ENCODE results near the gene ZNF397.

The ZNF397 gene

GRCh38 chr18:35244671-35245070 lies 3.8 kb downstream of the ZNF397 start:
- H3K27me3 ChIP-seq (replicated peaks; ENCODE audit: control insufficient read depth, insufficient read depth, low read length, poor library complexity, severe bottlenecking): no peaks in the 10 kb centered on the region
- peaks cover 55% of the 10 kb centered on the region for H3K36me3 ChIP-seq (ENCODE audit: control insufficient read depth, insufficient read depth, low read length)
- H3K27ac ChIP-seq (ENCODE audit: insufficient read depth, low read length, poor library complexity, severe bottlenecking): no peak overlapping the region

GRCh38 chr18:35245719-35246317 lies 5.0 kb downstream of the ZNF397 start:
- H3K27ac ChIP-seq (ENCODE audit: insufficient read depth, low read length, poor library complexity, severe bottlenecking): no peak overlapping the region
- peaks cover 58% of the 10 kb centered on the region for H3K36me3 ChIP-seq (ENCODE audit: control insufficient read depth, insufficient read depth, low read length)
- no peaks in the 10 kb centered on the region for H3K4me1 ChIP-seq (ENCODE audit: control insufficient read depth, insufficient read depth, low read length, poor library complexity, severe bottlenecking)
- no peak overlapping the region for H3K4me3 ChIP-seq (ENCODE audit: insufficient read depth, low read depth, low read length, poor library complexity, severe bottlenecking)
- no peaks in the 10 kb centered on the region for H3K9me3 ChIP-seq (ENCODE audit: control insufficient read depth, low read length)
- DNase-seq: no peak
- no peaks in the 10 kb centered on the region for H3K27me3 ChIP-seq (replicated peaks; ENCODE audit: control insufficient read depth, insufficient read depth, low read length, poor library complexity, severe bottlenecking)

More at GRCh38 chr18:35244671-35245070, 3.8 kb downstream of the ZNF397 start:
- Histone ChIP-seq H3K4me3 (ENCODE audit: insufficient read depth, low read depth, low read length, poor library complexity, severe bottlenecking) (no peak overlapping the region), H3K4me1 (ENCODE audit: control insufficient read depth, insufficient read depth, low read length, poor library complexity, severe bottlenecking) (no peaks in the 10 kb centered on the region), H3K9me3 (ENCODE audit: control insufficient read depth, low read length) (no peaks in the 10 kb centered on the region)
- DNase-seq: no peak

GRCh38 chr18:35246831-35247230 lies 6.0 kb downstream of the ZNF397 start:
- peaks cover 58% of the 10 kb centered on the region for H3K36me3 ChIP-seq (ENCODE audit: control insufficient read depth, insufficient read depth, low read length)
- H3K27ac ChIP-seq (ENCODE audit: insufficient read depth, low read length, poor library complexity, severe bottlenecking): no peak overlapping the region
- H3K4me3 ChIP-seq (ENCODE audit: insufficient read depth, low read depth, low read length, poor library complexity, severe bottlenecking): no peak overlapping the region

GRCh38 chr18:35247412-35248249 lies 6.8 kb downstream of the ZNF397 start:
- no peak for DNase-seq
- Histone ChIP-seq H3K27me3 (replicated peaks; ENCODE audit: control insufficient read depth, insufficient read depth, low read length, poor library complexity, severe bottlenecking) (no peaks in the 10 kb centered on the region), H3K36me3 (ENCODE audit: control insufficient read depth, insufficient read depth, low read length) (peaks cover 56% of the 10 kb centered on the region), H3K9me3 (ENCODE audit: control insufficient read depth, low read length) (no peaks in the 10 kb centered on the region), H3K27ac (ENCODE audit: insufficient read depth, low read length, poor library complexity, severe bottlenecking) (no peak overlapping the region), H3K4me3 (ENCODE audit: insufficient read depth, low read depth, low read length, poor library complexity, severe bottlenecking) (no peak overlapping the region), H3K4me1 (ENCODE audit: control insufficient read depth, insufficient read depth, low read length, poor library complexity, severe bottlenecking) (no peaks in the 10 kb centered on the region)

More at GRCh38 chr18:35246831-35247230, 6.0 kb downstream of the ZNF397 start:
- Histone ChIP-seq H3K9me3 (ENCODE audit: control insufficient read depth, low read length) (no peaks in the 10 kb centered on the region), H3K4me1 (ENCODE audit: control insufficient read depth, insufficient read depth, low read length, poor library complexity, severe bottlenecking) (no peaks in the 10 kb centered on the region), H3K27me3 (replicated peaks; ENCODE audit: control insufficient read depth, insufficient read depth, low read length, poor library complexity, severe bottlenecking) (no peaks in the 10 kb centered on the region)
- DNase-seq: no peak

GRCh38 chr18:35248429-35248828 lies 7.6 kb downstream of the ZNF397 start:
- H3K36me3 ChIP-seq (ENCODE audit: control insufficient read depth, insufficient read depth, low read length): peaks cover 54% of the 10 kb centered on the region

GRCh38 chr18:35252466-35252865 lies 11.6 kb downstream of the ZNF397 start:
- Histone ChIP-seq H3K4me3 (ENCODE audit: insufficient read depth, low read depth, low read length, poor library complexity, severe bottlenecking) (no peak overlapping the region), H3K9me3 (ENCODE audit: control insufficient read depth, low read length) (peaks cover 3% of the 10 kb centered on the region), H3K4me1 (ENCODE audit: control insufficient read depth, insufficient read depth, low read length, poor library complexity, severe bottlenecking) (no peaks in the 10 kb centered on the region), H3K27ac (ENCODE audit: insufficient read depth, low read length, poor library complexity, severe bottlenecking) (no peak overlapping the region), H3K27me3 (replicated peaks; ENCODE audit: control insufficient read depth, insufficient read depth, low read length, poor library complexity, severe bottlenecking) (no peaks in the 10 kb centered on the region), H3K36me3 (ENCODE audit: control insufficient read depth, insufficient read depth, low read length) (peaks cover 28% of the 10 kb centered on the region)
- no peak for DNase-seq

More at GRCh38 chr18:35248429-35248828, 7.6 kb downstream of the ZNF397 start:
- H3K27me3 ChIP-seq (replicated peaks; ENCODE audit: control insufficient read depth, insufficient read depth, low read length, poor library complexity, severe bottlenecking): no peaks in the 10 kb centered on the region
- no peak for DNase-seq
- peaks cover 3% of the 10 kb centered on the region for H3K9me3 ChIP-seq (ENCODE audit: control insufficient read depth, low read length)
- no peak overlapping the region for H3K27ac ChIP-seq (ENCODE audit: insufficient read depth, low read length, poor library complexity, severe bottlenecking)
- H3K4me3 ChIP-seq (ENCODE audit: insufficient read depth, low read depth, low read length, poor library complexity, severe bottlenecking): no peak overlapping the region
- no peaks in the 10 kb centered on the region for H3K4me1 ChIP-seq (ENCODE audit: control insufficient read depth, insufficient read depth, low read length, poor library complexity, severe bottlenecking)

- peaks cover 19% of the 10 kb centered on the region for H3K36me3 ChIP-seq (ENCODE audit: control insufficient read depth, insufficient read depth, low read length)
- H3K4me3 ChIP-seq (ENCODE audit: insufficient read depth, low read depth, low read length, poor library complexity, severe bottlenecking): no peak overlapping the region
- no peaks in the 10 kb centered on the region for H3K27me3 ChIP-seq (replicated peaks; ENCODE audit: control insufficient read depth, insufficient read depth, low read length, poor library complexity, severe bottlenecking)
- H3K4me1 ChIP-seq (ENCODE audit: control insufficient read depth, insufficient read depth, low read length, poor library complexity, severe bottlenecking): no peaks in the 10 kb centered on the region
- peaks cover 3% of the 10 kb centered on the region for H3K9me3 ChIP-seq (ENCODE audit: control insufficient read depth, low read length)
- H3K27ac ChIP-seq (ENCODE audit: insufficient read depth, low read length, poor library complexity, severe bottlenecking): no peak overlapping the region
- no peak for DNase-seq
These were observed 12.9 kb downstream of the ZNF397 start for GRCh38 chr18:35253655-35254287.

- Histone ChIP-seq H3K9me3 (ENCODE audit: control insufficient read depth, low read length) (peaks cover 3% of the 10 kb centered on the region), H3K27me3 (replicated peaks; ENCODE audit: control insufficient read depth, insufficient read depth, low read length, poor library complexity, severe bottlenecking) (no peaks in the 10 kb centered on the region), H3K36me3 (ENCODE audit: control insufficient read depth, insufficient read depth, low read length) (peaks cover 16% of the 10 kb centered on the region), H3K4me3 (ENCODE audit: insufficient read depth, low read depth, low read length, poor library complexity, severe bottlenecking) (no peak overlapping the region), H3K27ac (ENCODE audit: insufficient read depth, low read length, poor library complexity, severe bottlenecking) (no peak overlapping the region), H3K4me1 (ENCODE audit: control insufficient read depth, insufficient read depth, low read length, poor library complexity, severe bottlenecking) (no peaks in the 10 kb centered on the region)
- no peak for DNase-seq
These were observed 16.1 kb downstream of the ZNF397 start for GRCh38 chr18:35256947-35257346.

GRCh38 chr18:35264409-35264808 lies 23.6 kb downstream of the ZNF397 start:
- DNase-seq: no peak
- peaks cover 4% of the 10 kb centered on the region for H3K4me1 ChIP-seq (ENCODE audit: control insufficient read depth, insufficient read depth, low read length, poor library complexity, severe bottlenecking)
- no peaks in the 10 kb centered on the region for H3K36me3 ChIP-seq (ENCODE audit: control insufficient read depth, insufficient read depth, low read length)
- H3K4me3 ChIP-seq (ENCODE audit: insufficient read depth, low read depth, low read length, poor library complexity, severe bottlenecking): no peak overlapping the region
- no peak overlapping the region for H3K27ac ChIP-seq (ENCODE audit: insufficient read depth, low read length, poor library complexity, severe bottlenecking)
- H3K27me3 ChIP-seq (replicated peaks; ENCODE audit: control insufficient read depth, insufficient read depth, low read length, poor library complexity, severe bottlenecking): no peaks in the 10 kb centered on the region
- no peaks in the 10 kb centered on the region for H3K9me3 ChIP-seq (ENCODE audit: control insufficient read depth, low read length)
